ENCODE results near the gene GHR.

GHR gene

DNA sequence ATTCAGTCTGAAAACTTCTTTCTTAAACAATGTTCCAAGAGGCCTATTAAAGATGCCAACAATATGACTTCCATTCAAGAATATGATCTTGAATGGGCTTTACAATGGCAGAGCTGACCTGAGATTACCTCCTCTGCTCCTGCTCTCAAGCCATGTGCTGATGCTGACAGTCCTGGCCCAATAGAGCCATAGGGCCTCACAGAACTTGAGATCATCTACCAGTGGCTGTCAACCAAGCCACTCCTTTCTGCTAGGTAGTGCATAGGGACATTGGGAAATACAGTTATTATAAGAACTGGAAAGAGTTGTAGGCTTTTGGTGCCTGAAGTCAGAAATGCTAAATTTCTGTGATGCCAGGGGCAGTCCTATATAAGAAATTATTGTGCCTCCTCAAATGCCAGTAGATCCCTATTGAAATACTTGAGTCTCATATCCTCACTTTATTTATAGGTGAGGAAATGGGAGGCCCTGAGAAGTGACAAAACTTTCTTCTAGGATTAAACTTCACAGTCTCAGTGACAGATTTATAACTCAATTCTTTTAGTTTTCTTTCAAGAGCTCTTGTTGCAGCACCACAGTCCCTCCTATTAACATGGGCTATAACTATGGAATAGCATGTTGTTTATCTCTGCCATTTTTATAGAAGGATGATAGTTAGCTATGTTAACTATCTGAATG, 10.9 kb downstream of the GHR start:
- Histone ChIP-seq H3K36me3 (ENCODE audit: control insufficient read depth, insufficient read depth, low read length) (no peaks in the 10 kb centered on the region), H3K4me3 (ENCODE audit: low read length) (no peak overlapping the region), H2BK5ac (ENCODE audit: low read length) (no peak overlapping the region), H3K4ac (ENCODE audit: low read depth, low read length) (no peak overlapping the region), H3K56ac (ENCODE audit: low read length) (no peak overlapping the region), H3K27me3 (ENCODE audit: insufficient read depth, low read length, poor library complexity) (no peaks in the 10 kb centered on the region), H3K27ac (ENCODE audit: low read depth, low read length) (no peak overlapping the region), H3K79me1 (ENCODE audit: low read length) (no peaks in the 10 kb centered on the region), H3K79me2 (ENCODE audit: control insufficient read depth, insufficient read depth, low read length) (no peaks in the 10 kb centered on the region), H3K4me2 (ENCODE audit: low read length) (no peak overlapping the region), H3K4me1 (ENCODE audit: control insufficient read depth, low read depth, low read length) (no peaks in the 10 kb centered on the region), H2BK15ac (replicated peaks; ENCODE audit: low read depth) (no peak overlapping the region), H3K18ac (ENCODE audit: low read length) (no peak overlapping the region), H2BK120ac (ENCODE audit: low read depth, low read length) (no peak overlapping the region), H3K23ac (ENCODE audit: low read length) (no peak overlapping the region), H4K8ac (ENCODE audit: low read depth, low read length) (no peak overlapping the region), H4K5ac (ENCODE audit: low read length) (no peak overlapping the region), H3K9ac (ENCODE audit: low read length) (no peak overlapping the region), H2AK5ac (ENCODE audit: low read length) (no peak overlapping the region)
- DNase-seq: no peak

DNA sequence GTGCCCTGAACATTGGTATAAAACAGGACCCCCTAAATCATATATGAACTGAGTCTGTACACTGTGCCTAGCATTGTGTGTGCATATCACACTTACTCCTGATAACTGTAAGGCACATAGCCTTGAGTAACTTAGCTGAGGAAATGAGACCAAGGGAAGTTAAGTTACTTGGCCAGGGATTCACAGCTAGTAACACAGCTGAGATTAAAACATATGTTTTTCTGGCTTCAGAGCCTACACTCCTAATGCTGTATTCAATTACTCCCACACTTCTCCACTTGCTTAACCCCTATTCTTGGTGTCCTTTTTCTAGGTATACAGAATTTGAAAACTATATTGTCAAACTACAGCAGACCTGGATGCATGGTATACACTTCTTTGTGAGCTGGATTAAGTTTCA, 12.8 kb downstream of the GHR start:
- H3K79me2 ChIP-seq (ENCODE audit: control insufficient read depth, insufficient read depth, low read length): no peaks in the 10 kb centered on the region
- no peak for DNase-seq
- H3K18ac ChIP-seq (ENCODE audit: low read length): no peak overlapping the region
- H3K36me3 ChIP-seq (ENCODE audit: control insufficient read depth, insufficient read depth, low read length): no peaks in the 10 kb centered on the region
- H3K23ac ChIP-seq (ENCODE audit: low read length): no peak overlapping the region
- no peaks in the 10 kb centered on the region for H3K79me1 ChIP-seq (ENCODE audit: low read length)
- no peaks in the 10 kb centered on the region for H3K4me1 ChIP-seq (ENCODE audit: control insufficient read depth, low read depth, low read length)
- no peak overlapping the region for H3K56ac ChIP-seq (ENCODE audit: low read length)
- no peak overlapping the region for H2BK5ac ChIP-seq (ENCODE audit: low read length)
- H3K27me3 ChIP-seq (ENCODE audit: insufficient read depth, low read length, poor library complexity): no peaks in the 10 kb centered on the region
- H3K4me2 ChIP-seq (ENCODE audit: low read length): no peak overlapping the region
- H3K27ac ChIP-seq (ENCODE audit: low read depth, low read length): no peak overlapping the region
- H3K4ac ChIP-seq (ENCODE audit: low read depth, low read length): no peak overlapping the region
- no peak overlapping the region for H2AK5ac ChIP-seq (ENCODE audit: low read length)
- H4K8ac ChIP-seq (ENCODE audit: low read depth, low read length): no peak overlapping the region
- no peak overlapping the region for H2BK15ac ChIP-seq (replicated peaks; ENCODE audit: low read depth)
- no peak overlapping the region for H2BK120ac ChIP-seq (ENCODE audit: low read depth, low read length)
- no peak overlapping the region for H3K4me3 ChIP-seq (ENCODE audit: low read length)
- no peak overlapping the region for H3K9ac ChIP-seq (ENCODE audit: low read length)
- no peak overlapping the region for H4K5ac ChIP-seq (ENCODE audit: low read length)

DNA sequence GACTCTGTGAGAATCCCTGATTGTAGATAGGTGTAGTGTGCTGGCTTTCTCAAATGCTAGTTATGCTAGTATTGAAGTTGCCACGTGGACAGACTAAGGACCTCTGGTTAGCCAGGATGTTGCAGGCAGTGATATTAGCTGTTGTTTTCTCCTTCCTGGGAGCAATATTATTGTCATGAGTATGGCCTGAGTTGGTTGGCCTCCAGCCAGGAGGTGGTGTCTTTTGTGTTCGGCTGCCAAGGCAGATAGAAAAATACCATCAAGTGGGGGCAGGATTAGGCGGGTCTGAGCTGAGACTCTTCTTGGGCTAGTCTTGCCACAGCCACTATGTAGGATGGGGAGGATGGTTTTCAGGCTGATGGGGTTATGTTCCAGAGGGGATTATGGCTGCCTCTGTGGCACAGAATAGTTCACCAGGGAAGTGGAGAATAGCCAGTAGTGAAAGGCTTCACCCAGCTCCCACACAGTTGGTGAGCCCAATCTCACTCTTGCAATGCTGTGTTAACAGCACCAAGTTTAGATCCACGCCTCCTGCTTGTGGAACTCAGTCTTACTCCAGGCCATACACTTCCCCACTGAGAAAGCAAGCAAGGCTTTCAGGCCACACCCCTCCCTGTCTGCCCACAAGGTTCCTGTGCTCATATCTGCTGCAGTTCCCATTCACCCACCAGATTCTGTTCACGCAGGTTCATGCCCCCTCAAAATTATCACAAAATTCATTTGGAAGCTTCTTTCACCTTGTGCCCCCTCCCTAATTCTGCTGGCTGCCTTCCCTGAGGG, 31.2 kb downstream of the GHR start:
- no peak overlapping the region for H2BK120ac ChIP-seq (ENCODE audit: low read depth, low read length)
- no peak overlapping the region for H3K18ac ChIP-seq (ENCODE audit: low read length)
- H4K5ac ChIP-seq (ENCODE audit: low read length): no peak overlapping the region
- no peaks in the 10 kb centered on the region for H3K36me3 ChIP-seq (ENCODE audit: control insufficient read depth, insufficient read depth, low read length)
- H3K56ac ChIP-seq (ENCODE audit: low read length): no peak overlapping the region
- H3K4me3 ChIP-seq (ENCODE audit: low read length): no peak overlapping the region
- H2BK5ac ChIP-seq (ENCODE audit: low read length): no peak overlapping the region
- H4K8ac ChIP-seq (ENCODE audit: low read depth, low read length): no peak overlapping the region
- no peak overlapping the region for H3K23ac ChIP-seq (ENCODE audit: low read length)
- H3K27me3 ChIP-seq (ENCODE audit: insufficient read depth, low read length, poor library complexity): no peaks in the 10 kb centered on the region
- H3K79me2 ChIP-seq (ENCODE audit: control insufficient read depth, insufficient read depth, low read length): no peaks in the 10 kb centered on the region
- H3K27ac ChIP-seq (ENCODE audit: low read depth, low read length): no peak overlapping the region
- H2BK15ac ChIP-seq (replicated peaks; ENCODE audit: low read depth): no peak overlapping the region
- H3K4ac ChIP-seq (ENCODE audit: low read depth, low read length): no peak overlapping the region
- no peak overlapping the region for H3K4me2 ChIP-seq (ENCODE audit: low read length)
- no CpG with 5 or more reads among the region's 5 CpGs for WGBS (ENCODE audit: extremely low coverage, insufficient coverage, low lambda C conversion rate)
- no peaks in the 10 kb centered on the region for H3K79me1 ChIP-seq (ENCODE audit: low read length)
- no peak overlapping the region for H2AK5ac ChIP-seq (ENCODE audit: low read length)
- H3K9ac ChIP-seq (ENCODE audit: low read length): no peak overlapping the region
- DNase-seq: no peak
- H3K4me1 ChIP-seq (ENCODE audit: control insufficient read depth, low read depth, low read length): peaks cover 2% of the 10 kb centered on the region

DNA sequence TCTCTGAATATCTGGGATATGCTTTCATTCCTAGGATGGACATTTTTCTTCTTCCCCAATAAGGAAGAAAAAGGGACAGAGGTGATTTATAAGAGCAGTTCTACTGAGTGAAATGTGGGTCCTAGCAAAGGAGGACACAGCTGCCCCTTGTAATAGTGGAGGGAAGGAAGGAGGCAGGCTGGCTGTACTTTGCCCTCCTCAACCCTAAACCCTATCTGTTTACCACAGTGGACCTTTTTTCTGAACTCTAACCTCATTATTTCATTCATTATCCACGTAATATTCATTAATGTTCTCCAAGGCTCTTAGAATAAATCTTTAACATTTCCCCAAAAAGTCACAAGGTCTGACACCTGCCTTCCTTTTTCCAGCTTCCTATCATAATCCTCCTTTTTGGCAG, 37.8 kb downstream of the GHR start:
- Histone ChIP-seq H3K4ac (ENCODE audit: low read depth, low read length) (no peak overlapping the region), H3K18ac (ENCODE audit: low read length) (no peak overlapping the region), H3K4me1 (ENCODE audit: control insufficient read depth, low read depth, low read length) (no peaks in the 10 kb centered on the region), H3K36me3 (ENCODE audit: control insufficient read depth, insufficient read depth, low read length) (no peaks in the 10 kb centered on the region), H3K4me2 (ENCODE audit: low read length) (no peak overlapping the region), H4K8ac (ENCODE audit: low read depth, low read length) (no peak overlapping the region), H4K5ac (ENCODE audit: low read length) (no peak overlapping the region), H2AK5ac (ENCODE audit: low read length) (no peak overlapping the region), H2BK15ac (replicated peaks; ENCODE audit: low read depth) (no peak overlapping the region), H3K27ac (ENCODE audit: low read depth, low read length) (no peak overlapping the region), H3K4me3 (ENCODE audit: low read length) (no peak overlapping the region), H3K56ac (ENCODE audit: low read length) (no peak overlapping the region), H3K9ac (ENCODE audit: low read length) (no peak overlapping the region), H3K27me3 (ENCODE audit: insufficient read depth, low read length, poor library complexity) (no peaks in the 10 kb centered on the region), H3K79me1 (ENCODE audit: low read length) (no peaks in the 10 kb centered on the region), H2BK120ac (ENCODE audit: low read depth, low read length) (no peak overlapping the region), H2BK5ac (ENCODE audit: low read length) (no peak overlapping the region), H3K79me2 (ENCODE audit: control insufficient read depth, insufficient read depth, low read length) (no peaks in the 10 kb centered on the region), H3K23ac (ENCODE audit: low read length) (no peak overlapping the region)
- DNase-seq: no peak
- WGBS (ENCODE audit: extremely low coverage, insufficient coverage, low lambda C conversion rate): 100% methylated on average over 1 of the region's 1 CpG

DNA sequence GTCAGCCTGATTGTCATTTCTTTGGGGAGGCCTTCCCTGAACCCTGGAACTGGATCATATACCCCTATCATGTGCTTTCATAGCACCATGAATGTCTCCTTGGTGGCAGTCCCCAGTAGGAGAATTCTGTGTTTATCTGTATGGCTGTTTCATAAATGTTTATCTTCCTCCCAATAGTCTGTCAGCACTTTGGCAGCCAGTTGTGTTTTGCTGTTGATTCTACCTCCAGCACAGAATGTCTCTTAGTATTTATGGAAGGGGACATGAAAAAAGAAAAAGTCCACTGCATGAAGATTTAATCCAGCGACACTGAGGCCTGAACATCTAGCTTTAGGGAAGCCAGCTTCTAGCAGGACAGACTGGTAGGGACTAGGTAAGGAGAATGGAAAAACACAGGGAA, 38.3 kb downstream of the GHR start:
- no peak for DNase-seq
- Histone ChIP-seq H4K5ac (ENCODE audit: low read length) (no peak overlapping the region), H3K56ac (ENCODE audit: low read length) (no peak overlapping the region), H3K4me2 (ENCODE audit: low read length) (no peak overlapping the region), H2BK15ac (replicated peaks; ENCODE audit: low read depth) (no peak overlapping the region), H3K27ac (ENCODE audit: low read depth, low read length) (no peak overlapping the region), H3K27me3 (ENCODE audit: insufficient read depth, low read length, poor library complexity) (no peaks in the 10 kb centered on the region), H3K23ac (ENCODE audit: low read length) (no peak overlapping the region), H2AK5ac (ENCODE audit: low read length) (no peak overlapping the region), H3K4me3 (ENCODE audit: low read length) (no peak overlapping the region), H3K4me1 (ENCODE audit: control insufficient read depth, low read depth, low read length) (no peaks in the 10 kb centered on the region), H2BK5ac (ENCODE audit: low read length) (no peak overlapping the region), H3K79me2 (ENCODE audit: control insufficient read depth, insufficient read depth, low read length) (no peaks in the 10 kb centered on the region), H2BK120ac (ENCODE audit: low read depth, low read length) (no peak overlapping the region), H3K18ac (ENCODE audit: low read length) (no peak overlapping the region), H4K8ac (ENCODE audit: low read depth, low read length) (no peak overlapping the region), H3K79me1 (ENCODE audit: low read length) (no peaks in the 10 kb centered on the region), H3K4ac (ENCODE audit: low read depth, low read length) (no peak overlapping the region), H3K36me3 (ENCODE audit: control insufficient read depth, insufficient read depth, low read length) (no peaks in the 10 kb centered on the region), H3K9ac (ENCODE audit: low read length) (no peak overlapping the region)
- no CpG with 5 or more reads among the region's 1 CpG for WGBS (ENCODE audit: extremely low coverage, insufficient coverage, low lambda C conversion rate)

DNA sequence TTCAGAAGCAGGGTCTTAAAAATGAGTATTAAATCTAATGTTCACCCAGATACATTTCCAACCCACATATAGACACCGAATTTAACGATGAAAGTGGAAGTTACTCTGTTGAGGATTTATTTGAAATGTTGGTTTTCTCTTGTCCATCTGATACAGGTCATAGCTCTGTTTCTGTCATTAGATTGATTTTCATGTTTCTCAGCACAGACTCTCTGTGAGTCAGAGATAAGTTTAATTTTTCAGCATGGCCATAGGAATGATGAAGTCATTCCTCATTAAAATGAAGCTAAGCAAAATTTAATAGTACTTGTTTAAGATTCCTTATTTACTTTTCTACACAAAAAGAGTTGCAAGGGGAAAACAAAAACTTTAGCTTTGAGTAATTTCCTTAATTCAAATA, 38.8 kb downstream of the GHR start:
- Histone ChIP-seq H2BK15ac (replicated peaks; ENCODE audit: low read depth) (no peak overlapping the region), H3K27ac (ENCODE audit: low read depth, low read length) (no peak overlapping the region)
- WGBS (ENCODE audit: extremely low coverage, insufficient coverage, low lambda C conversion rate): no CpG with 5 or more reads among the region's 2 CpGs

More for the DNA sequence above, 38.8 kb downstream of the GHR start:
- Histone ChIP-seq H3K36me3 (ENCODE audit: control insufficient read depth, insufficient read depth, low read length) (no peaks in the 10 kb centered on the region), H3K4me1 (ENCODE audit: control insufficient read depth, low read depth, low read length) (no peaks in the 10 kb centered on the region), H4K5ac (ENCODE audit: low read length) (no peak overlapping the region), H3K79me2 (ENCODE audit: control insufficient read depth, insufficient read depth, low read length) (no peaks in the 10 kb centered on the region), H2BK5ac (ENCODE audit: low read length) (no peak overlapping the region), H2BK120ac (ENCODE audit: low read depth, low read length) (no peak overlapping the region), H3K4me2 (ENCODE audit: low read length) (no peak overlapping the region), H2AK5ac (ENCODE audit: low read length) (no peak overlapping the region), H3K79me1 (ENCODE audit: low read length) (no peaks in the 10 kb centered on the region), H3K4me3 (ENCODE audit: low read length) (no peak overlapping the region), H3K56ac (ENCODE audit: low read length) (no peak overlapping the region), H3K9ac (ENCODE audit: low read length) (no peak overlapping the region), H3K18ac (ENCODE audit: low read length) (no peak overlapping the region), H4K8ac (ENCODE audit: low read depth, low read length) (no peak overlapping the region), H3K4ac (ENCODE audit: low read depth, low read length) (no peak overlapping the region), H3K27me3 (ENCODE audit: insufficient read depth, low read length, poor library complexity) (no peaks in the 10 kb centered on the region), H3K23ac (ENCODE audit: low read length) (no peak overlapping the region)
- DNase-seq: no peak
